IMR-90 (cell line): ENCODE data around the gene CDK11A. TPM values are rescaled to one million over a fixed set of nuclear protein-coding genes. Genes with fewer than 3 reads are reported as not detected.
A peak's percentile ranks its signal among the peaks of the same experiment; 100 is the strongest.
"Not testable (repeated sequence)": the region's sequence is repeated elsewhere in the genome, so short reads cannot be mapped to it uniquely, and the experiment has no call there.

Experiments
- ATAC-seq: fragments of 200-7000 bp; cut with Tn5 transposase; 2 replicates; pipeline ENCODE4 v1.9.1; 2020; ENCODE audit warnings: low read depth, mild to moderate bottlenecking, moderate library complexity
- BruUV-seq: library from RNA; stranded (reverse); fragments of 400-500 nt; replicated peaks from 2 replicates; lab custom pipeline; 2021; lab: Mats Ljungman, UMichigan
- CTCF ChIA-PET: fragments of 300-600 bp; formaldehyde crosslinking; extraction: SDS; loops from one replicate; lab custom pipeline; 2021; ENCODE audit warnings: antibody characterized with exemption; lab: Yijun Ruan, JAX
- POLR2A ChIA-PET: fragments of 300-600 bp; sonication (Branson Sonifier 250); formaldehyde crosslinking; loops from one replicate; lab custom pipeline; 2022; ENCODE audit warnings: antibody characterized with exemption; ENCODE audit not compliant: unreplicated experiment; lab: Charles Lee
- DNase-seq: peaks from one replicate; pipeline ENCODE4 v3.0.0; 2013
- H2AFZ ChIP-seq: replicated peaks from 2 replicates; pipeline ENCODE3; 2013; ENCODE audit warnings: low read length, mild to moderate bottlenecking; ENCODE audit not compliant: poor library complexity
- H2AK5ac ChIP-seq: 2 replicates; pipeline ENCODE4 v1.6.1; 2013; ENCODE audit warnings: low read depth, low read length, inconsistent platforms
- H2AK9ac ChIP-seq: replicated peaks from 2 replicates; pipeline ENCODE3; 2013; ENCODE audit warnings: mild to moderate bottlenecking, low read depth, low read length, moderate library complexity; ENCODE audit not compliant: poor library complexity
- H2BK120ac ChIP-seq: 2 replicates; pipeline ENCODE4 v1.6.1; 2013; ENCODE audit warnings: low read depth, low read length, inconsistent platforms
- H2BK15ac ChIP-seq: 3 replicates; pipeline ENCODE4 v1.6.1; 2013; ENCODE audit warnings: low read depth, low read length, inconsistent platforms
- H2BK20ac ChIP-seq: 2 replicates; pipeline ENCODE4 v1.6.1; 2013; ENCODE audit warnings: low read depth, mild to moderate bottlenecking, inconsistent platforms, low read length, moderate library complexity
- H2BK5ac ChIP-seq: 2 replicates; pipeline ENCODE4 v1.6.1; 2013; ENCODE audit warnings: mild to moderate bottlenecking, low read depth, low read length, inconsistent platforms; ENCODE audit not compliant: poor library complexity, severe bottlenecking
- H3K14ac ChIP-seq: replicated peaks from 2 replicates; pipeline ENCODE4 v1.6.1; 2013; ENCODE audit warnings: low read depth, low read length, inconsistent platforms
- H3K18ac ChIP-seq: 2 replicates; pipeline ENCODE4 v1.6.1; 2013; ENCODE audit warnings: low read depth, low read length, control low read depth
- H3K23ac ChIP-seq: 2 replicates; pipeline ENCODE4 v1.6.1; 2013; ENCODE audit warnings: low read depth, low read length, inconsistent platforms
- H3K27ac ChIP-seq: 2 replicates; pipeline ENCODE4 v1.5.1; 2013; ENCODE audit warnings: mild to moderate bottlenecking, control low read depth, low read length; ENCODE audit not compliant: insufficient read depth
- H3K27me3 ChIP-seq: 2 replicates; pipeline ENCODE4 v1.6.1; 2013; ENCODE audit warnings: low read length; ENCODE audit not compliant: control insufficient read depth, insufficient read depth
- H3K36me3 ChIP-seq: 2 replicates; pipeline ENCODE4 v1.6.1; 2013; ENCODE audit warnings: low read length, mixed read lengths; ENCODE audit not compliant: control insufficient read depth, insufficient read depth
- H3K4ac ChIP-seq: 2 replicates; pipeline ENCODE4 v1.6.1; 2013; ENCODE audit warnings: low read depth, low read length, inconsistent platforms
- H3K4me1 ChIP-seq: 2 replicates; pipeline ENCODE4 v1.6.1; 2013; ENCODE audit warnings: low read length, mixed read lengths; ENCODE audit not compliant: control insufficient read depth, insufficient read depth
- H3K4me2 ChIP-seq: 2 replicates; pipeline ENCODE4 v1.6.1; 2013; ENCODE audit warnings: low read depth, mild to moderate bottlenecking, control low read depth, low read length, moderate library complexity
- H3K4me3 ChIP-seq: 2 replicates; pipeline ENCODE4 v1.5.1; 2013; ENCODE audit warnings: low read depth, mild to moderate bottlenecking, control low read depth, low read length, moderate library complexity; ENCODE audit not compliant: insufficient read depth
- H3K56ac ChIP-seq: 2 replicates; pipeline ENCODE4 v1.6.1; 2013; ENCODE audit warnings: low read length, inconsistent platforms; ENCODE audit not compliant: insufficient read depth; ENCODE audit errors: extremely low read depth
- H3K79me1 ChIP-seq, 2 experiments: 2 replicates each; pipeline ENCODE4 v1.6.1; 2013; ENCODE audit warnings: low read length in 2 of 2, inconsistent platforms in 1 of 2, low read depth in 1 of 2
- H3K9ac ChIP-seq: 2 replicates; pipeline ENCODE4 v1.6.1; 2013; ENCODE audit warnings: low read depth, low read length, control low read depth
- H3K9me1 ChIP-seq: 2 replicates; pipeline ENCODE4 v1.6.1; 2013; ENCODE audit warnings: low read length, inconsistent platforms; ENCODE audit not compliant: insufficient read depth
- H3K9me3 ChIP-seq: 2 replicates; pipeline ENCODE4 v1.6.1; 2013; ENCODE audit warnings: low read length; ENCODE audit not compliant: control insufficient read depth, insufficient read depth
- H4K20me1 ChIP-seq: 2 replicates; pipeline ENCODE4 v1.6.1; 2013; ENCODE audit warnings: low read length, inconsistent platforms; ENCODE audit not compliant: insufficient read depth
- H4K5ac ChIP-seq: 2 replicates; pipeline ENCODE4 v1.6.1; 2013; ENCODE audit warnings: mild to moderate bottlenecking, low read depth, low read length, control low read depth
- H4K8ac ChIP-seq, 2 experiments: 2 replicates each; pipeline ENCODE4 v1.6.1; 2013; ENCODE audit warnings: low read depth in 2 of 2, low read length in 2 of 2, control low read depth in 1 of 2, inconsistent platforms in 1 of 2
- H4K91ac ChIP-seq: 2 replicates; pipeline ENCODE4 v1.6.1; 2013; ENCODE audit warnings: low read depth, low read length, inconsistent platforms; ENCODE audit not compliant: insufficient read depth
- MAFK ChIP-seq: IDR thresholded peaks from 2 replicates; pipeline ENCODE4 v1.6.1; 2012; ENCODE audit warnings: low read depth, low read length, improper control_type of control experiment
- POLR2A ChIP-seq: IDR thresholded peaks from 2 replicates; pipeline ENCODE4 v1.6.1; 2012; ENCODE audit warnings: mild to moderate bottlenecking, low read depth, low read length
- RAD21 ChIP-seq: IDR thresholded peaks from 2 replicates; pipeline ENCODE4 v1.6.1; 2012; ENCODE audit warnings: low read length, improper control_type of control experiment
- SMC3 ChIP-seq: fragments of 150-350 bp; IDR thresholded peaks from 2 replicates; pipeline ENCODE4 v1.6.1; 2016; ENCODE audit warnings: low read depth, mild to moderate bottlenecking, antibody characterized with exemption, low read length, moderate library complexity
- USF2 ChIP-seq: fragments of 150-350 bp; IDR thresholded peaks from 2 replicates; pipeline ENCODE4 v1.6.1; 2017; ENCODE audit warnings: mild to moderate bottlenecking, antibody characterized with exemption, low read length, low read depth
- WGBS, 2 experiments: methylation state at CpG; one replicate each; pipeline versions ENCODE4 v1.1.5 to v1.1.7; 2013; ENCODE audit warnings: missing lambda C conversion rate in 2 of 2; ENCODE audit not compliant: insufficient read length in 1 of 2; ENCODE audit errors: extremely low coverage in 2 of 2; 5-methylcytosine and 5-hydroxymethylcytosine counted together
- dilution Hi-C: fragments of 300-500 bp; cut with HindIII; formaldehyde crosslinking; loops from one replicate; pipeline ENCODE4 v1.14.3; 2018; ENCODE audit warnings: low sequenced_read_pairs; ENCODE audit not compliant: unreplicated experiment
- in situ Hi-C: fragments of 300-500 bp; cut with MboI; formaldehyde crosslinking; loops from 3 replicates; pipeline ENCODE4 v1.14.3; 2019; ENCODE audit warnings: low sequenced_read_pairs, inconsistent platforms, mixed read lengths
- intact Hi-C: fragments of 100-400 bp; cut with micrococcal nuclease; formaldehyde crosslinking; loops from 2 replicates; pipeline ENCODE4 v1.10.0; 2022
- polyA plus RNA-seq, 3 experiments: library from polyadenylated mRNA; depleted of rRNA; stranded (reverse); fragments of >200 nt; gene quantifications; 2 replicates each; pipeline ENCODE4 v1.2.3, GENCODE V29; 2012; ENCODE audit warnings: low replicate concordance in 1 of 3
- total RNA-seq: library from RNA; depleted of rRNA; stranded (reverse); fragments of >200 nt; gene quantifications from 2 replicates; pipeline ENCODE4 v1.2.3, GENCODE V29; 2012

Gene CDK11A
- total and polyA plus RNA-seq, 2 of the 4 experiments (the other 2 are of a cell fraction) = 1.8 to 20.0 TPM

- in situ Hi-C loops (no loop called here), dilution Hi-C loops (no loop called here), intact Hi-C loops (no loop called here)
- no peak overlapping the region for H2AK5ac ChIP-seq
- H3K4ac ChIP-seq = no peak overlapping the region
- H4K8ac ChIP-seq = no peak overlapping the region
- H2BK5ac ChIP-seq = no peak overlapping the region
- ChIA-PET POLR2A (no interaction called here), CTCF (interaction anchor here (0.7 kb wide), 1 partner anchor 9 kb away, joined by 3 read pairs; no protein-coding TSS in a partner anchor)
- H3K23ac ChIP-seq = no peak overlapping the region
- DNase-seq (no peak), ATAC-seq (no peak)
- no peak overlapping the region for H3K18ac ChIP-seq
- H2BK20ac ChIP-seq = no peak overlapping the region
- no TSS peak for BruUV-seq
- H3K56ac ChIP-seq = no peak overlapping the region
- H3K4me3 ChIP-seq = no peak overlapping the region
- no peak overlapping the region for H3K27ac ChIP-seq
- H2BK15ac ChIP-seq = no peak overlapping the region
- H3K9me1 ChIP-seq = peaks cover 5% of the 10 kb centered on the region; the same call in 1 of the 2 replicates
- peaks cover 2% of the 10 kb centered on the region; the same call in 1 of the 2 replicates for H3K4me1 ChIP-seq
- no peaks in the 10 kb centered on the region for H3K27me3 ChIP-seq
- peaks cover 26% of the 10 kb centered on the region for H4K20me1 ChIP-seq
- no peaks in the 10 kb centered on the region for H3K9me3 ChIP-seq
- no peak overlapping the region for H3K14ac ChIP-seq
- no peak overlapping the region for H2AK9ac ChIP-seq
- no peak overlapping the region for H4K5ac ChIP-seq
- H2AFZ ChIP-seq = peak overlapping the region; percentile 37
- H2BK120ac ChIP-seq = no peak overlapping the region
- WGBS, 2 experiments = 93% methylated on average over 24 of the region's 39 CpGs; no CpG with 5 or more reads in 1 of the 2 experiments
- H4K91ac ChIP-seq = no peak overlapping the region
- H3K9ac ChIP-seq = no peak overlapping the region
- H3K79me1 ChIP-seq = peaks cover 6 to 41% of the 10 kb centered on the region in 2 experiments
- H3K36me3 ChIP-seq = peaks cover 18% of the 10 kb centered on the region
- no peak overlapping the region for H3K4me2 ChIP-seq
- no peak for TF ChIP-seq MAFK
- no peak for TF ChIP-seq USF2
- no peak for TF ChIP-seq RAD21
- TF ChIP-seq POLR2A = no peak
- TF ChIP-seq SMC3 = no peak
Measured at GRCh38 chr1:1677718-1678580, 46.2 kb downstream of the CDK11A start.

- intact Hi-C loops, H2BK120ac ChIP-seq, ATAC-seq, H2AFZ ChIP-seq, H3K56ac ChIP-seq, CTCF ChIA-PET, H3K9me1 ChIP-seq, H3K18ac ChIP-seq, in situ Hi-C loops, H3K9ac ChIP-seq, H3K14ac ChIP-seq, H3K23ac ChIP-seq, DNase-seq, H3K4me3 ChIP-seq, H3K27me3 ChIP-seq, H4K8ac ChIP-seq, H2BK15ac ChIP-seq, dilution Hi-C loops, H2BK20ac ChIP-seq, POLR2A ChIA-PET, H4K91ac ChIP-seq, H3K9me3 ChIP-seq, H2BK5ac ChIP-seq, H3K4me2 ChIP-seq, H2AK9ac ChIP-seq, H3K4ac ChIP-seq, H4K5ac ChIP-seq, H3K27ac ChIP-seq, H3K4me1 ChIP-seq, H2AK5ac ChIP-seq, BruUV-seq: not testable (repeated sequence)
- Histone ChIP-seq H3K79me1 (peaks cover 11 to 36% of the 10 kb centered on the region in 2 experiments), H3K36me3 (peaks cover 28% of the 10 kb centered on the region), H4K20me1 (peaks cover 14% of the 10 kb centered on the region)
- no CpG with 5 or more reads among the region's 21 CpGs for WGBS, 2 experiments
Measured at GRCh38 chr1:1676087-1676486, 48.1 kb downstream of the CDK11A start.
